Neutrophil (primary cell): ENCODE results near the gene ZNF527.

Source experiments
- H3K27ac ChIP-seq: fragments of 200-600 bp; sonication (generic); 2 replicates; pipeline ENCODE4 v1.5.1; 2016; ENCODE audit warnings: mild to moderate bottlenecking, moderate library complexity
- H3K27me3 ChIP-seq: fragments of 200-600 bp; sonication (generic); 2 replicates; pipeline ENCODE4 v1.6.0; 2016; ENCODE audit warnings: mild to moderate bottlenecking
- H3K36me3 ChIP-seq: fragments of 200-600 bp; sonication (generic); 2 replicates; pipeline ENCODE4 v1.5.1; 2017
- H3K4me1 ChIP-seq, 2 experiments: fragments of 200-600 bp in 1 of 2; sonication (generic) in 1 of 2; 1 replicate in 1 of 2; 2 replicates in 1 of 2; pipeline versions ENCODE4 v1.5.1 to v1.6.1; 2013 to 2016; ENCODE audit warnings: low read depth in 1 of 2, low read length in 1 of 2, mild to moderate bottlenecking in 1 of 2, moderate library complexity in 1 of 2; ENCODE audit not compliant: control insufficient read depth in 1 of 2, insufficient read depth in 1 of 2
- H3K4me3 ChIP-seq, 2 experiments: fragments of 200-600 bp in 1 of 2; sonication (generic) in 1 of 2; 1 replicate in 1 of 2; 2 replicates in 1 of 2; pipeline ENCODE4 v1.5.1; 2013 to 2016; ENCODE audit warnings: low read depth in 1 of 2, low read length in 1 of 2, mild to moderate bottlenecking in 1 of 2, moderate library complexity in 1 of 2
- H3K9me3 ChIP-seq: fragments of 200-600 bp; sonication (generic); 2 replicates; pipeline ENCODE4 v1.5.1; 2016
- CTCF ChIP-seq: fragments of 200-600 bp; sonication (generic); IDR thresholded peaks from 2 replicates; pipeline ENCODE4 v1.5.1; 2016; ENCODE audit warnings: antibody characterized with exemption

The ZNF527 gene

GRCh38 chr19:37342753-37343152, 28.1 kb upstream of the ZNF527 start:
- H3K4me1 ChIP-seq = no peaks in the 10 kb centered on the region
- no peak overlapping the region for H3K4me3 ChIP-seq
- no peak for TF ChIP-seq CTCF
- no peaks in the 10 kb centered on the region for H3K36me3 ChIP-seq
- no peak overlapping the region for H3K27ac ChIP-seq
- no peaks in the 10 kb centered on the region for H3K27me3 ChIP-seq
- H3K9me3 ChIP-seq = peaks cover 8% of the 10 kb centered on the region

GRCh38 chr19:37346091-37346490, 24.8 kb upstream of the ZNF527 start:
- Histone ChIP-seq H3K27ac (no peak overlapping the region), H3K4me3 (no peak overlapping the region), H3K9me3 (peaks cover 2% of the 10 kb centered on the region), H3K4me1 (no peaks in the 10 kb centered on the region), H3K36me3 (no peaks in the 10 kb centered on the region), H3K27me3 (no peaks in the 10 kb centered on the region)
- TF ChIP-seq CTCF = no peak

- no peak for TF ChIP-seq CTCF
- H3K4me3 ChIP-seq = no peak overlapping the region
- no peaks in the 10 kb centered on the region for H3K4me1 ChIP-seq
- H3K27me3 ChIP-seq = no peaks in the 10 kb centered on the region
- no peaks in the 10 kb centered on the region for H3K9me3 ChIP-seq
- no peak overlapping the region for H3K27ac ChIP-seq
- H3K36me3 ChIP-seq = no peaks in the 10 kb centered on the region
These were observed 22.8 kb upstream of the ZNF527 start for GRCh38 chr19:37348060-37348459.

- no peaks in the 10 kb centered on the region for H3K4me1 ChIP-seq
- no peaks in the 10 kb centered on the region for H3K9me3 ChIP-seq
- no peaks in the 10 kb centered on the region for H3K36me3 ChIP-seq
- H3K27ac ChIP-seq = no peak overlapping the region
- no peaks in the 10 kb centered on the region for H3K27me3 ChIP-seq
- no peak for TF ChIP-seq CTCF
- H3K4me3 ChIP-seq = no peak overlapping the region
These were observed 16.9 kb upstream of the ZNF527 start for GRCh38 chr19:37353968-37354367.

GRCh38 chr19:37355901-37356300, 15.0 kb upstream of the ZNF527 start:
- H3K36me3 ChIP-seq = no peaks in the 10 kb centered on the region
- H3K27me3 ChIP-seq = no peaks in the 10 kb centered on the region
- no peaks in the 10 kb centered on the region for H3K9me3 ChIP-seq
- H3K4me3 ChIP-seq = no peak overlapping the region
- H3K27ac ChIP-seq = no peak overlapping the region
- no peaks in the 10 kb centered on the region for H3K4me1 ChIP-seq
- TF ChIP-seq CTCF = no peak

GRCh38 chr19:37361994-37362393, 8.9 kb upstream of the ZNF527 start:
- no peak for TF ChIP-seq CTCF
- H3K36me3 ChIP-seq = peaks cover 10% of the 10 kb centered on the region
- H3K4me1 ChIP-seq = no peaks in the 10 kb centered on the region
- no peak overlapping the region for H3K4me3 ChIP-seq
- H3K27ac ChIP-seq = no peak overlapping the region
- no peaks in the 10 kb centered on the region for H3K27me3 ChIP-seq
- H3K9me3 ChIP-seq = peaks cover 25% of the 10 kb centered on the region
